Measurements from ENCODE around the gene TEX2. TPM values are rescaled to one million over a fixed set of nuclear protein-coding genes. Genes with fewer than 3 reads are reported as not detected.
"Not testable (repeated sequence)": the region's sequence is repeated elsewhere in the genome, so short reads cannot be mapped to it uniquely, and the experiment has no call there.

TEX2 gene
- total and polyA plus RNA-seq, 7 experiments from 2014 or later: 7.9 to 24.2 (median 14.4) TPM

- H3K4me1 ChIP-seq (ENCODE audit: control insufficient read depth in 2 of 2, insufficient read depth in 2 of 2, low read length in 2 of 2): peaks cover 18 to 33% of the 10 kb centered on the region in 2 donors
- Mint-ChIP-seq H3K27ac (peak overlapping the region; percentile 77 to 97 (median 90)), H3K4me3 (peak overlapping the region; percentile 60 to 92 (median 78)), H3K36me3 (peaks cover 5 to 56% (median 11%) of the 10 kb centered on the region in 5 donors), H3K4me1 (peaks cover 35 to 76% (median 47%) of the 10 kb centered on the region in 7 donors)
- H3K4me3 ChIP-seq (ENCODE audit: low read length): peak overlapping the region; percentile 7
- DNase-seq (peak in 8 of 9 donors; percentile 27 to 54 (median 44)), ATAC-seq (peak; percentile 82)
- H3K27me3 Mint-ChIP-seq; H3K9me3 Mint-ChIP-seq; H3K9me3 ChIP-seq (ENCODE audit: control insufficient read depth in 2 of 3, low read length in 3 of 3); H3K27me3 ChIP-seq (ENCODE audit: control insufficient read depth in 2 of 2, insufficient read depth in 2 of 2, low read length in 2 of 2); H3K36me3 ChIP-seq (ENCODE audit: control insufficient read depth in 2 of 3, insufficient read depth in 3 of 3, low read length in 3 of 3): not testable (repeated sequence)
- H3K27ac ChIP-seq (ENCODE audit: low read depth, low read length): peak overlapping the region; percentile 64
- intact Hi-C loops (cut with micrococcal nuclease): loop anchor here (1.0 to 2.0 kb wide), 5 partner anchors 8 to 54 kb away; partner anchors contain the start of gene ERN1 (in 1 of the 2)
- ChIA-PET CTCF (interaction anchor here (0.6 to 1.9 kb wide), 7 partner anchors 10 to 93 kb away, joined by 3 to 8 read pairs (median 5); no protein-coding TSS in a partner anchor), POLR2A (interaction anchor here (0.9 to 2.9 kb wide), 8 partner anchors 9 to 57 kb away, joined by 4 to 21 read pairs (median 5); partner anchors contain the start of gene ERN1)
Observed at GRCh38 chr17:64120972-64121786, 141.9 kb downstream of the TEX2 start.

DNA sequence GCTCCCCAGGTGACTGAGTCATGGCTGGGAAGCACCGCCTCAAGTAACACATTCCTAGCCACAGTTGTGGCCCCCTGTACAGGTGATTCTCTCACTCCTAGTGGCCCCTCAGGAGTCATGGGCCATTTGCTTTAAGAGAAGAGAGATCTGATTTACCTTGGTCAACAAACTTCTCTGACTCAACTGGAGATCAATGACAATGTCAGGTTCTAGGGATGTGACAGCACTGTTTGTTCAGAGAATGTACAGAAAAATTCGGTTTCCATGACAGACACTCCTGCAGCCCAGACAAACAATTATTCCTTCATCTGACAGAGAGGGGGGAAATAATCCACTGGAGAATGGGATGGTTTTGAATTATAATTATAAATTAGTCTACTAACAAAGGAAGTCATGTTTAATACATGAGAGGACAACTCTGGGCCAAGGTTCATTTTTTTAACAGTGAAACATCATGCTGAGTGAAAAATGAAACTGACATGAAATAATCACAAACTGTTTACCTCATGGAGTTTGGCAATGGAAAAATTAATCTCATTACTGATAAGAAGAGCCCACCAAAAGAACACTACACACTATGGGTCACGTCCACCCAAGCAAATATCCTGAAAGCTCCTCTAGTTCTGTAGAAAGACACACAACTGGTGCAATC, 142.8 kb downstream of the TEX2 start:
- ATAC-seq (no peak), DNase-seq (no peak)
- Histone ChIP-seq H3K4me3 (ENCODE audit: low read length) (no peak overlapping the region), H3K36me3 (ENCODE audit: control insufficient read depth in 2 of 3, insufficient read depth in 3 of 3, low read length in 3 of 3) (no peaks in the 10 kb centered on the region), H3K27ac (ENCODE audit: low read depth, low read length) (peak overlapping the region; percentile 64), H3K27me3 (ENCODE audit: control insufficient read depth in 2 of 2, insufficient read depth in 2 of 2, low read length in 2 of 2) (no peaks in the 10 kb centered on the region), H3K9me3 (ENCODE audit: control insufficient read depth in 2 of 3, low read length in 3 of 3) (no peaks in the 10 kb centered on the region), H3K4me1 (ENCODE audit: control insufficient read depth in 2 of 2, insufficient read depth in 2 of 2, low read length in 2 of 2) (peaks cover 27 to 36% of the 10 kb centered on the region in 2 donors)
- ChIA-PET POLR2A (interaction anchor here (0.6 to 2.9 kb wide), 8 partner anchors 10 to 56 kb away, joined by 4 to 21 read pairs (median 4); partner anchors contain the start of gene ERN1), CTCF (interaction anchor here (0.6 to 1.9 kb wide), 4 partner anchors 12 to 92 kb away, joined by 3 to 8 read pairs (median 6); no protein-coding TSS in a partner anchor)
- H3K27me3 Mint-ChIP-seq: no peaks in the 10 kb centered on the region
- peaks cover 5 to 54% (median 11%) of the 10 kb centered on the region in 5 donors for H3K36me3 Mint-ChIP-seq
- H3K4me1 Mint-ChIP-seq: peaks cover 40 to 76% (median 50%) of the 10 kb centered on the region in 7 donors
- H3K4me3 Mint-ChIP-seq: peak overlapping the region in 7 of 10 donors; percentile 8 to 92 (median 81)
- peaks cover 0 to 5% (median 0%) of the 10 kb centered on the region in 11 donors for H3K9me3 Mint-ChIP-seq
- intact Hi-C loops (cut with micrococcal nuclease): loop anchor here (2.0 kb wide), 3 partner anchors 13 to 53 kb away; no protein-coding TSS in a partner anchor
- peak overlapping the region; percentile 77 to 97 (median 90) for H3K27ac Mint-ChIP-seq

DNA sequence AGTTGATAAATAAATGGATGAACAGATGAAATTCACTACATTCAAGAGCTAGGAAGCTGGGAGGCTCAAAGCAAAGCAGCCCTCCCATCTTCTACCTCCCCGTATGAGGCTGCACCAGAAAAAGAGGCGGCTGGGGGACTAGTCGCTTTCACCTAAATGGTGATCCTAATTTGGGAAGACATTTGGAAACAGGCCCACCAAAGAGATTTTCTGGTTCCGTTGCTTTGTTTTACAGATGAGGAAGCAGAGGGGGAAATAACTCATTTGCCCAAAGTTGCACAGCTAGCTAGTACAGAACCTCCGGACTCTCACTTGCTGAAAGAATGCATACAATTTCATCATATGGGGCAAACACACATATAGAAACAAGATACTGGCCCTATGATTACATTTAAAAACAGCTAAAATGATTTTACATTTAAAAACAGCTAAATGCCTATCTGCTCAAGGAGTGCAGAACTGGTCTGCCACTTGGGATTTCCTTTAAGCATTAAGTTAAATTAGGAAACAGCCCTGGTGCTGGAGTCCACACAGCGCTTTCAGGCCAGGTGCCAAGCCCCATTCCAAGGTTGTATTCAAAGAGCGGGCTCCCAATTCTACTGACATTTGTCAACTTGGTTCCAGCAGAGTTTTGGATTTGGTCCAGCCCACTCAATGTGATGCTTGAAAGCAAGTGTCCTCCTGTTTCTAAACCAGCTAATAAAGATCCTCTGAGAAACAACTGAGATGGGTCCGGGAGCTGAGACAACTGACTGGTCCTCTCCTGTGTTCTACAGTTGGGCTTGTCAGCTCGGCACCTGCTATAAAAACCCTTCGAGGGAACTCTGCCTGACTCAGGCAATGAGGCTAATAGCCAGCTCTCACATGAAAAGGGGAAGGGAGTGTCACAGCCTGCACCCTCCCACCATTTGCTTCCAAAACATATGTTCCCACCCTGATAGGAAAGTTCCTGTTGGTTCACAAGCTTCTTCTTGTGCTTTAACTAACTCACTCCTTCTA, 144.8 kb downstream of the TEX2 start:
- H3K27me3 ChIP-seq (ENCODE audit: control insufficient read depth in 2 of 2, insufficient read depth in 2 of 2, low read length in 2 of 2): no peaks in the 10 kb centered on the region
- Mint-ChIP-seq H3K27me3 (no peaks in the 10 kb centered on the region), H3K4me3 (no peak overlapping the region), H3K9me3 (peaks cover 0 to 2% (median 0%) of the 10 kb centered on the region in 11 donors), H3K27ac (peak overlapping the region in 1 of 9 donors; percentile 23), H3K4me1 (peaks cover 41 to 71% (median 52%) of the 10 kb centered on the region in 7 donors), H3K36me3 (peaks cover 4 to 48% (median 5%) of the 10 kb centered on the region in 5 donors)
- no peak for DNase-seq
- peaks cover 28 to 43% of the 10 kb centered on the region in 2 donors for H3K4me1 ChIP-seq (ENCODE audit: control insufficient read depth in 2 of 2, insufficient read depth in 2 of 2, low read length in 2 of 2)
- POLR2A ChIA-PET: interaction anchor here (0.6 to 1.9 kb wide), 7 partner anchors 9 to 98 kb away, joined by 3 to 5 read pairs (median 4); partner anchors contain the start of gene ICAM2
- no peaks in the 10 kb centered on the region for H3K9me3 ChIP-seq (ENCODE audit: control insufficient read depth in 2 of 3, low read length in 3 of 3)
- H3K36me3 ChIP-seq (ENCODE audit: control insufficient read depth in 2 of 3, insufficient read depth in 3 of 3, low read length in 3 of 3): no peaks in the 10 kb centered on the region
- H3K4me3 ChIP-seq (ENCODE audit: low read length): no peak overlapping the region
- CTCF ChIA-PET: interaction anchor here (0.6 to 1.4 kb wide), 5 partner anchors 12 to 124 kb away, joined by 3 to 4 read pairs (median 3); partner anchors contain the start of gene ERN1
- intact Hi-C loops (cut with micrococcal nuclease): no loop called here
- peak; percentile 54 for ATAC-seq
- H3K27ac ChIP-seq (ENCODE audit: low read depth, low read length): no peak overlapping the region

GRCh38 chr17:64115822-64116534, 147.1 kb downstream of the TEX2 start:
- no peaks in the 10 kb centered on the region for H3K36me3 ChIP-seq (ENCODE audit: control insufficient read depth in 2 of 3, insufficient read depth in 3 of 3, low read length in 3 of 3)
- Mint-ChIP-seq H3K27ac (peak overlapping the region in 4 of 9 donors; percentile 16 to 62 (median 44)), H3K27me3 (no peaks in the 10 kb centered on the region), H3K36me3 (peaks cover under 1 to 45% (median 10%) of the 10 kb centered on the region in 5 donors), H3K4me3 (peak overlapping the region in 8 of 10 donors; percentile 8 to 52 (median 34)), H3K4me1 (peaks cover 40 to 57% (median 47%) of the 10 kb centered on the region in 7 donors), H3K9me3 (peaks cover 0 to 2% (median 0%) of the 10 kb centered on the region in 11 donors)
- no peaks in the 10 kb centered on the region for H3K27me3 ChIP-seq (ENCODE audit: control insufficient read depth in 2 of 2, insufficient read depth in 2 of 2, low read length in 2 of 2)
- H3K4me3 ChIP-seq (ENCODE audit: low read length): no peak overlapping the region
- CTCF ChIA-PET: interaction anchor here (0.9 to 1.8 kb wide), 2 partner anchors 14 to 87 kb away, joined by 3 to 4 read pairs; partner anchors contain the start of gene ERN1
- H3K27ac ChIP-seq (ENCODE audit: low read depth, low read length): no peak overlapping the region
- POLR2A ChIA-PET: interaction anchor here (0.5 to 1.0 kb wide), 6 partner anchors 11 to 850 kb away, joined by 3 to 4 read pairs (median 4); no protein-coding TSS in a partner anchor
- peaks cover 24 to 39% of the 10 kb centered on the region in 2 donors for H3K4me1 ChIP-seq (ENCODE audit: control insufficient read depth in 2 of 2, insufficient read depth in 2 of 2, low read length in 2 of 2)
- H3K9me3 ChIP-seq (ENCODE audit: control insufficient read depth in 2 of 3, low read length in 3 of 3): no peaks in the 10 kb centered on the region
- DNase-seq (no peak), ATAC-seq (peak; percentile 44)
- intact Hi-C loops (cut with micrococcal nuclease): no loop called here

GRCh38 chr17:64115043-64115698, 147.9 kb downstream of the TEX2 start:
- Histone ChIP-seq H3K4me1 (ENCODE audit: control insufficient read depth in 2 of 2, insufficient read depth in 2 of 2, low read length in 2 of 2) (peaks cover 16 to 35% of the 10 kb centered on the region in 2 donors), H3K9me3 (ENCODE audit: control insufficient read depth in 2 of 3, low read length in 3 of 3) (no peaks in the 10 kb centered on the region), H3K27me3 (ENCODE audit: control insufficient read depth in 2 of 2, insufficient read depth in 2 of 2, low read length in 2 of 2) (no peaks in the 10 kb centered on the region), H3K27ac (ENCODE audit: low read depth, low read length) (no peak overlapping the region), H3K36me3 (ENCODE audit: control insufficient read depth in 2 of 3, insufficient read depth in 3 of 3, low read length in 3 of 3) (no peaks in the 10 kb centered on the region), H3K4me3 (ENCODE audit: low read length) (no peak overlapping the region)
- intact Hi-C loops (cut with micrococcal nuclease): no loop called here
- DNase-seq (no peak), ATAC-seq (no peak)
- Mint-ChIP-seq H3K27ac (peak overlapping the region in 2 of 9 donors; percentile 10 to 62), H3K4me1 (peaks cover 36 to 55% (median 45%) of the 10 kb centered on the region in 7 donors), H3K4me3 (peak overlapping the region in 1 of 10 donors; percentile 28), H3K36me3 (peaks cover 0 to 43% (median 10%) of the 10 kb centered on the region in 5 donors), H3K9me3 (peaks cover 0 to 2% (median 0%) of the 10 kb centered on the region in 11 donors), H3K27me3 (no peaks in the 10 kb centered on the region)
- ChIA-PET POLR2A (interaction anchor here (0.5 to 0.8 kb wide), 5 partner anchors 9 to 850 kb away, joined by 3 to 4 read pairs (median 4); no protein-coding TSS in a partner anchor), CTCF (interaction anchor here (0.5 to 1.8 kb wide), 4 partner anchors 11 to 264 kb away, joined by 3 to 4 read pairs (median 3); partner anchors contain the start of gene ERN1)

Measured in naive thymus-derived CD4-positive, alpha-beta T cell (primary cell).